Neutrophil (primary cell): ENCODE data around the gene C13orf46.

Experiments used
- H3K27ac ChIP-seq: fragments of 200-600 bp; sonication (generic); 2 replicates; pipeline ENCODE4 v1.5.1; 2016; ENCODE audit warnings: mild to moderate bottlenecking, moderate library complexity
- H3K27me3 ChIP-seq: fragments of 200-600 bp; sonication (generic); 2 replicates; pipeline ENCODE4 v1.6.0; 2016; ENCODE audit warnings: mild to moderate bottlenecking
- H3K36me3 ChIP-seq: fragments of 200-600 bp; sonication (generic); 2 replicates; pipeline ENCODE4 v1.5.1; 2017
- H3K4me1 ChIP-seq, 2 experiments: fragments of 200-600 bp in 1 of 2; sonication (generic) in 1 of 2; 1 replicate in 1 of 2; 2 replicates in 1 of 2; pipeline versions ENCODE4 v1.5.1 to v1.6.1; 2013 to 2016; ENCODE audit warnings: low read depth in 1 of 2, low read length in 1 of 2, mild to moderate bottlenecking in 1 of 2, moderate library complexity in 1 of 2; ENCODE audit not compliant: control insufficient read depth in 1 of 2, insufficient read depth in 1 of 2
- H3K4me3 ChIP-seq, 2 experiments: fragments of 200-600 bp in 1 of 2; sonication (generic) in 1 of 2; 1 replicate in 1 of 2; 2 replicates in 1 of 2; pipeline ENCODE4 v1.5.1; 2013 to 2016; ENCODE audit warnings: low read depth in 1 of 2, low read length in 1 of 2, mild to moderate bottlenecking in 1 of 2, moderate library complexity in 1 of 2
- H3K9me3 ChIP-seq: fragments of 200-600 bp; sonication (generic); 2 replicates; pipeline ENCODE4 v1.5.1; 2016
- CTCF ChIP-seq: fragments of 200-600 bp; sonication (generic); IDR thresholded peaks from 2 replicates; pipeline ENCODE4 v1.5.1; 2016; ENCODE audit warnings: antibody characterized with exemption

The C13orf46 gene

GRCh38 chr13:113996912-113997745 lies 23.3 kb upstream of the C13orf46 start:
- Histone ChIP-seq H3K36me3 (peaks cover 84% of the 10 kb centered on the region), H3K9me3 (no peaks in the 10 kb centered on the region), H3K27me3 (no peaks in the 10 kb centered on the region), H3K27ac (no peak overlapping the region), H3K4me3 (no peak overlapping the region), H3K4me1 (no peaks in the 10 kb centered on the region)
- TF ChIP-seq CTCF: no peak

GRCh38 chr13:113996081-113996911 lies 22.4 kb upstream of the C13orf46 start:
- no peak for TF ChIP-seq CTCF
- no peaks in the 10 kb centered on the region for H3K27me3 ChIP-seq

GRCh38 chr13:113995051-113995601 lies 21.2 kb upstream of the C13orf46 start:
- Histone ChIP-seq H3K4me3 (no peak overlapping the region), H3K4me1 (no peaks in the 10 kb centered on the region), H3K27ac (no peak overlapping the region), H3K27me3 (no peaks in the 10 kb centered on the region), H3K9me3 (no peaks in the 10 kb centered on the region), H3K36me3 (peaks cover 84% of the 10 kb centered on the region)
- no peak for TF ChIP-seq CTCF

More at GRCh38 chr13:113996081-113996911, 22.4 kb upstream of the C13orf46 start:
- Histone ChIP-seq H3K4me1 (no peaks in the 10 kb centered on the region), H3K9me3 (no peaks in the 10 kb centered on the region), H3K36me3 (peaks cover 84% of the 10 kb centered on the region), H3K4me3 (no peak overlapping the region), H3K27ac (no peak overlapping the region)

- H3K36me3 ChIP-seq: peaks cover 72% of the 10 kb centered on the region
- H3K27ac ChIP-seq: no peak overlapping the region
- H3K27me3 ChIP-seq: no peaks in the 10 kb centered on the region
- no peak for TF ChIP-seq CTCF
- H3K4me3 ChIP-seq: no peak overlapping the region
- no peaks in the 10 kb centered on the region for H3K9me3 ChIP-seq
- H3K4me1 ChIP-seq: no peaks in the 10 kb centered on the region
These were observed 18.6 kb upstream of the C13orf46 start for GRCh38 chr13:113992276-113993005.

GRCh38 chr13:113991676-113992179 lies 17.9 kb upstream of the C13orf46 start:
- Histone ChIP-seq H3K27ac (no peak overlapping the region), H3K27me3 (no peaks in the 10 kb centered on the region), H3K4me3 (no peak overlapping the region), H3K36me3 (peaks cover 65% of the 10 kb centered on the region), H3K4me1 (no peaks in the 10 kb centered on the region), H3K9me3 (no peaks in the 10 kb centered on the region)
- TF ChIP-seq CTCF: no peak
